GM12872 (cell line): Measurements from ENCODE around the gene IAH1.

ENCODE experiments used
- TF ChIP-seq, protein P1 (sequence below): IDR thresholded peaks from 3 replicates; pipeline ENCODE4 v1.5.1; 2011; ENCODE audit warnings: low read depth, mild to moderate bottlenecking, low read length, moderate library complexity; ENCODE audit not compliant: insufficient read depth

The IAH1 gene

DNA sequence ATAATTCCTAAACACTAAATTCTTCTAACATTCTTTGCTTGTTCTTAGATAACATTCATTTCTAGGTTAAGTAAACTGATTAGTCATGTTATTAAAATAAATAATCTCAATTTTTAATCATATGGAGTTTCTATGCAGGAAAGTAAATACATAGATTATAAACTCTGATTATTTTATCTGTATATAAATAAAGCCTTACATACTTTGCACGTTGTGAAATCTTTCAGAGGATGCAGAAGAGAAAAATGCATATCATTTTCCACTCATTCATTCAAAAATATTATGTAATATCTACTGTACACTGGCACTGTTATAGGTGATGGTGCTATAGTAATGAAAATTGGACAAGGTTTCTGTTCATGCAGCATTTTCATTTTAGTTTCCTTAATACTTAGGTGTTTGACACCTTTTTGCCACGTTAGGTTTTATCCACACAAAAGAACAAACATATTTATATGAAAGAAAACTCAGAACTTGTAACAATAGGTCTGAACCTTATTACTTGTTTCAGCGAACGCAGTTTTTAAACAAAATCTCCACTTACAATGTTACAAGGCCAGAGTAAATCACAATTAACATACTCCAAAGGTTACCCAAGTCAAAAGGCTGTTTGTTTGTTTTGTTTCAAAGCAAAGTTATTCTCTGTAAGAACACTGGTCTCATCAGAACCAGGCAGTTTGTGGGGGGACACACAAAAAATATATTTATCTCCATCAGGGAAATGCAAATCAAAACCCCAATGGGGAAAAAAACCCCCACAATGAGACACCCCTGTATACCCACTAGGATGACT lies 53.8 kb downstream of the IAH1 start:
- TF ChIP-seq, protein P1, sequence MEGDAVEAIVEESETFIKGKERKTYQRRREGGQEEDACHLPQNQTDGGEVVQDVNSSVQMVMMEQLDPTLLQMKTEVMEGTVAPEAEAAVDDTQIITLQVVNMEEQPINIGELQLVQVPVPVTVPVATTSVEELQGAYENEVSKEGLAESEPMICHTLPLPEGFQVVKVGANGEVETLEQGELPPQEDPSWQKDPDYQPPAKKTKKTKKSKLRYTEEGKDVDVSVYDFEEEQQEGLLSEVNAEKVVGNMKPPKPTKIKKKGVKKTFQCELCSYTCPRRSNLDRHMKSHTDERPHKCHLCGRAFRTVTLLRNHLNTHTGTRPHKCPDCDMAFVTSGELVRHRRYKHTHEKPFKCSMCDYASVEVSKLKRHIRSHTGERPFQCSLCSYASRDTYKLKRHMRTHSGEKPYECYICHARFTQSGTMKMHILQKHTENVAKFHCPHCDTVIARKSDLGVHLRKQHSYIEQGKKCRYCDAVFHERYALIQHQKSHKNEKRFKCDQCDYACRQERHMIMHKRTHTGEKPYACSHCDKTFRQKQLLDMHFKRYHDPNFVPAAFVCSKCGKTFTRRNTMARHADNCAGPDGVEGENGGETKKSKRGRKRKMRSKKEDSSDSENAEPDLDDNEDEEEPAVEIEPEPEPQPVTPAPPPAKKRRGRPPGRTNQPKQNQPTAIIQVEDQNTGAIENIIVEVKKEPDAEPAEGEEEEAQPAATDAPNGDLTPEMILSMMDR, result no peak

- TF ChIP-seq, protein P1, result no peak
Measured at GRCh38 chr2:9532421-9532820, 58.1 kb downstream of the IAH1 start.

DNA sequence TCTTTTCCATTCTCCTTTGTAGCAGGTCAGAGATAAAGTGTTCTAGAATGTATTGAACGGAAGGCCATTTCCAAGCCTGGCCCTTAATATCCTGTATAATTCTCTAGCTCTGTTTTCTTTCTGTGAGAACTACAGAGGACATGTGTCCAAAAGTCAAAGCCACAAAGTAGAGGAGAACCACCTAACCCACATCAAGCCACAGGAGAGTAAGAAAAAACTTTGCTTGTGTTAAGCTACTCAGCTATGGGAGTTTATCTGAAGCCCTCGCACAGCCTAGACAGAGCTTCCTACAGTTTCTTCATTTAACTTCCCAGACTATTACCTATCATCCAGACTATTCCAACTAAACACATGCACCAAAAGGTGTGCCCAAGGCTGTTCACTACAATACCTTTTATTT lies 59.3 kb downstream of the IAH1 start:
- TF ChIP-seq, protein P1, result no peak

DNA sequence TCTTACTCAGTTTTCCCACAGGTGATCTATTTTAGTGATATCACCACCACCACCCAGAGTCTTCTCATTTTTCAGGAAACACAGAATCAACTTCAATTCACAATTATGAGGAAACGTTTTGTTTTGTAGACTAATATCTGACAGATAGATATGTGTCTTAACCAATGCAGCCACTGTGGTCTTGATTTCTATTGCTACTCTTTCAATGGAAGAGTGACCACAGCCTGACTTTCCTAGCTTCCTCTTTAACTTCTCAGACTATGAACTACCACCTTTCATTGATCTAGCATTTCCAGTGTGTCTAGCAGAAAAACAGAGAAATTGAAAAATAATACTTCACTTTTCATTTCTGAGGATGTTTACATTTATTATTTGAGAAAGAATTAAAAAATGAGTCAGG lies 60.8 kb downstream of the IAH1 start:
- TF ChIP-seq, protein P1, result no peak

- TF ChIP-seq, protein P1, result no peak
Measured at GRCh38 chr2:9536504-9536903, 62.2 kb downstream of the IAH1 start.

DNA sequence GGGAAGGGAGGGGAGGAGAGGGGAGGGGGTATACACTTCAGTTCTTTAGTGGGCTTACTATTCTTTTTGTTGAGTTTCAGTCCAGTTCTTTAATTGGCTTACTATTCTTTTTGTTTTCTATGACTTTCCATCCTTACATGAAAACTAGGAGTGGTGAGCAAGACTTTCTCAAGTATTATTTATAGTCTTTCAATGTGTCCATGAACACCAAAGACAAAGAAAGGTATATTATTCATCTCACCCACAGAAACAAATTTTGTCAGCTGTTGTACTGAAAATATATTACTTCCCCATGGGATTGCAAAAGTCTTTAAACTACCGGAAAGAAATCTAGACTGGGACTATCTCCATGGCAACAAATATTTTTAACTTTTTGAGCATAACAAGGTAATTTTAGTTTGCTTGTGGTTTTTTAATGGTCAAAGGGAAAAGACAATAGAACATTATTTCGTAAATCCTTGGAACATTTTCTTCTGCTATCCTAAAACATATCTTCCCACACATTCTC lies 63.7 kb downstream of the IAH1 start:
- TF ChIP-seq, protein P1, result no peak
